ENCODE measurements around the gene CYP1B1. TPM values are rescaled to one million over a fixed set of nuclear protein-coding genes. Genes with fewer than 3 reads are reported as not detected.

Gene CYP1B1
- total RNA-seq, 6 experiments from 2014 or later, result 3.8 to 7.1 (median 6.4) TPM

- TF ChIP-seq CTCF (IDR thresholded peaks at IDR 0.05), result no peak
- TF ChIP-seq POLR2A (IDR thresholded peaks at IDR 0.05), result no peak
- intact Hi-C loops (cut with DNase I), result no loop called here
- DNase-seq, result no peak
- H3K27me3 ChIP-seq, result no peaks in the 10 kb centered on the region
- no peak overlapping the region for H3K4me3 ChIP-seq
- ATAC-seq, result no peak
- no peaks in the 10 kb centered on the region for H3K36me3 ChIP-seq
- WGBS (ENCODE audit: insufficient coverage, low coverage, low lambda C conversion rate, missing lambda C conversion rate), result 65% methylated on average over 3 of the region's 3 CpGs
- H3K9me3 ChIP-seq, result no peaks in the 10 kb centered on the region
- no peak overlapping the region for H3K27ac ChIP-seq
- no peaks in the 10 kb centered on the region for H3K4me1 ChIP-seq
Observed at GRCh38 chr2:38056216-38056615, 19.7 kb downstream of the CYP1B1 start.

- no peaks in the 10 kb centered on the region for H3K36me3 ChIP-seq
- intact Hi-C loops (cut with DNase I), result no loop called here
- H3K9me3 ChIP-seq, result no peaks in the 10 kb centered on the region
- no peak for ATAC-seq
- H3K27me3 ChIP-seq, result no peaks in the 10 kb centered on the region
- TF ChIP-seq POLR2A (IDR thresholded peaks at IDR 0.05), result no peak
- TF ChIP-seq CTCF (IDR thresholded peaks at IDR 0.05), result no peak
- H3K4me1 ChIP-seq, result no peaks in the 10 kb centered on the region
- no peak overlapping the region for H3K4me3 ChIP-seq
- no peak for DNase-seq
- H3K27ac ChIP-seq, result no peak overlapping the region
- 85% methylated on average over 3 of the region's 4 CpGs for WGBS (ENCODE audit: insufficient coverage, low coverage, low lambda C conversion rate, missing lambda C conversion rate)
Observed at GRCh38 chr2:38045811-38046210, 30.1 kb downstream of the CYP1B1 start.

- Histone ChIP-seq H3K4me3 (no peak overlapping the region), H3K36me3 (no peaks in the 10 kb centered on the region), H3K27ac (no peak overlapping the region), H3K9me3 (no peaks in the 10 kb centered on the region), H3K27me3 (no peaks in the 10 kb centered on the region), H3K4me1 (no peaks in the 10 kb centered on the region)
- TF ChIP-seq CTCF (IDR thresholded peaks at IDR 0.05), result no peak
- TF ChIP-seq POLR2A (IDR thresholded peaks at IDR 0.05), result no peak
- DNase-seq (no peak), ATAC-seq (peak in 1 of 4 donors; percentile 53)
- intact Hi-C loops (cut with DNase I), result no loop called here
- WGBS (ENCODE audit: insufficient coverage, low coverage, low lambda C conversion rate, missing lambda C conversion rate), result 46% methylated on average over 7 of the region's 9 CpGs
Observed at GRCh38 chr2:38039121-38039910, 36.6 kb downstream of the CYP1B1 start.

GRCh38 chr2:38038682-38039081 lies 37.3 kb downstream of the CYP1B1 start:
- Histone ChIP-seq H3K36me3 (no peaks in the 10 kb centered on the region), H3K4me3 (no peak overlapping the region), H3K27ac (no peak overlapping the region), H3K9me3 (no peaks in the 10 kb centered on the region), H3K27me3 (no peaks in the 10 kb centered on the region), H3K4me1 (no peaks in the 10 kb centered on the region)
- no peak for DNase-seq
- no peak for TF ChIP-seq CTCF (IDR thresholded peaks at IDR 0.05)
- no peak for TF ChIP-seq POLR2A (IDR thresholded peaks at IDR 0.05)
- intact Hi-C loops (cut with DNase I), result no loop called here
- WGBS (ENCODE audit: insufficient coverage, low coverage, low lambda C conversion rate, missing lambda C conversion rate), result 81% methylated on average over 5 of the region's 5 CpGs
- peak in 1 of 4 donors; percentile 11 for ATAC-seq
